Kidney (tissue), 14 donors: Measurements from ENCODE around the gene ADGRV1. TPM values are rescaled to one million over a fixed set of nuclear protein-coding genes. Genes with fewer than 3 reads are reported as not detected.

ENCODE experiments used
- DNase-seq, 5 donors: peaks; one replicate each; pipeline ENCODE4 v3.0.0-alpha.2; 2013 to 2020
- FAIRE-seq: peaks from 2 replicates; lab custom pipeline; 2012; peaks lifted over from hg19 to GRCh38; lab: Jason Lieb, UNC
- H3K27ac ChIP-seq, 2 donors: one replicate each; pipeline ENCODE4 v1.7.0; 2013; ENCODE audit warnings: low read depth in 2 of 2, low read length in 2 of 2, inconsistent platforms in 1 of 2
- H3K27me3 ChIP-seq: one replicate; pipeline ENCODE4 v1.7.1; 2013; ENCODE audit warnings: low read length, inconsistent platforms; ENCODE audit not compliant: control insufficient read depth, insufficient read depth
- H3K36me3 ChIP-seq, 3 donors: one replicate each; pipeline versions ENCODE4 v1.7.0 to v1.7.1; 2013; ENCODE audit warnings: low read length in 3 of 3, control low read depth in 1 of 3, inconsistent platforms in 1 of 3; ENCODE audit not compliant: insufficient read depth in 3 of 3, control insufficient read depth in 2 of 3
- H3K4me1 ChIP-seq, 3 donors: one replicate each; pipeline versions ENCODE4 v1.7.0 to v1.7.1; 2013; ENCODE audit warnings: low read length in 3 of 3, inconsistent platforms in 1 of 3, low read depth in 1 of 3; ENCODE audit not compliant: control insufficient read depth in 2 of 3, insufficient read depth in 2 of 3
- H3K4me3 ChIP-seq, 3 donors: one replicate each; pipeline versions ENCODE4 v1.7.0 to v1.8.1; 2013; ENCODE audit warnings: low read length in 3 of 3, control low read depth in 1 of 3, inconsistent platforms in 1 of 3
- H3K9ac ChIP-seq, 3 donors: one replicate each; pipeline versions ENCODE4 v1.7.0 to v1.7.1; 2013; ENCODE audit warnings: low read length in 3 of 3, control low read depth in 1 of 3, inconsistent platforms in 1 of 3
- H3K9me3 ChIP-seq, 3 donors: one replicate each; pipeline versions ENCODE4 v1.7.0 to v1.7.1; 2013; ENCODE audit warnings: low read length in 3 of 3, control low read depth in 1 of 3, inconsistent platforms in 1 of 3; ENCODE audit not compliant: control insufficient read depth in 2 of 3, insufficient read depth in 1 of 3
- intact Hi-C: fragments of 100-400 bp; cut with DNase I; formaldehyde crosslinking; loops from one replicate; pipeline ENCODE4 v1.11.1; 2022
- polyA plus RNA-seq: library from polyadenylated mRNA; stranded (reverse); fragments of 350-450 nt; fragmentation: Illumina TruSeq; extraction: RNeasy Lipid Tissue Mini Kit (QIAGEN cat#74804); gene quantifications from one replicate; pipeline ENCODE4 v1.2.3, GENCODE V29; 2014; ENCODE audit warnings: low read depth, low replicate concordance; ENCODE audit not compliant: insufficient read depth
- total RNA-seq: library from RNA; stranded (reverse); fragmentation: NEBNext Ultra II Directional; extraction: Animal tissue kit (Norgen Biotek cat#: 25700); gene quantifications from one replicate; pipeline ENCODE4 v1.2.1, GENCODE V29; 2021
- TF ChIP-seq, protein P1 (sequence below): IDR thresholded peaks from 3 replicates; pipeline ENCODE4 v1.5.1; 2012; ENCODE audit warnings: mild to moderate bottlenecking, moderate library complexity, borderline replicate concordance; ENCODE audit not compliant: insufficient read depth; ENCODE audit errors: extremely low read depth
- donor health status: control.
- donor health status: control.
- donor health status: control.
- donor health status: control.
- donor health status: control.
- donor health status: DM: yes; HTN: yes; CAD: no.
- donor health status: Normal renal cell carcinoma (clear cell type).

Gene ADGRV1
- total and polyA plus RNA-seq, 2 donors from 2014 or later: 7.0 to 7.3 TPM

DNA sequence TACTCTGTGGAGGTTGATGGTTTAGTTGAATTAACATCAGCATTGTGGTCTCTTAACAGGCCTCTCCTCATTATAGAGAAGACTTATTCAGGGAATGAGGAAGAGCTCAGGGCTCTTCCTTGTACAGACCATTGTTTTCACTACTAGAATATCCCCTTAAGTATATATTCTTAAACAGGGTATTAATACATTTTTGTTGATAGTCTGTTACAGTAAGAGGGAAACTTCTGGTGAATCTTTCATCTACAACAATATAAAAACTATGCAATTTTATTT, 330.7 kb downstream of the ADGRV1 start:
- no peak for FAIRE-seq
- intact Hi-C loops: no loop called here

DNA sequence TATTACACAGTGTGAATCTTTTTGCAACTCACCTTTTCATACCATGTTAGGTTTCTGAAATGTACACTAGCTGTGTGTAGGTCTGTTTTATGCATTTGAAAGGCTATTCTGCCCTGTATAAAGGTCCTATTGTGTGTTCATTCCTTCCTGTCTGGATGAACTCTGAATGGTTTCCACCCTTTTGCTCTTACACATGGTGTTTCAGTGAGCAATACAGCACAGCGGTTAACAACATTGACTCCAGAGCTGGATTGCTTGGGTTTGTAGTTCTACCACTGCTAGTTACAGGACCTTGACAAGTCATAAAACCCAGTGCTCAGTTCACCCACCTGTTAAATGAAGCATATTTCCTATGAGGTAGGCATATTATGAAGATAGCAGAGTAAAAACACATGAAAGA, 331.6 kb downstream of the ADGRV1 start:
- no peak for DNase-seq
- TF ChIP-seq, protein P1, sequence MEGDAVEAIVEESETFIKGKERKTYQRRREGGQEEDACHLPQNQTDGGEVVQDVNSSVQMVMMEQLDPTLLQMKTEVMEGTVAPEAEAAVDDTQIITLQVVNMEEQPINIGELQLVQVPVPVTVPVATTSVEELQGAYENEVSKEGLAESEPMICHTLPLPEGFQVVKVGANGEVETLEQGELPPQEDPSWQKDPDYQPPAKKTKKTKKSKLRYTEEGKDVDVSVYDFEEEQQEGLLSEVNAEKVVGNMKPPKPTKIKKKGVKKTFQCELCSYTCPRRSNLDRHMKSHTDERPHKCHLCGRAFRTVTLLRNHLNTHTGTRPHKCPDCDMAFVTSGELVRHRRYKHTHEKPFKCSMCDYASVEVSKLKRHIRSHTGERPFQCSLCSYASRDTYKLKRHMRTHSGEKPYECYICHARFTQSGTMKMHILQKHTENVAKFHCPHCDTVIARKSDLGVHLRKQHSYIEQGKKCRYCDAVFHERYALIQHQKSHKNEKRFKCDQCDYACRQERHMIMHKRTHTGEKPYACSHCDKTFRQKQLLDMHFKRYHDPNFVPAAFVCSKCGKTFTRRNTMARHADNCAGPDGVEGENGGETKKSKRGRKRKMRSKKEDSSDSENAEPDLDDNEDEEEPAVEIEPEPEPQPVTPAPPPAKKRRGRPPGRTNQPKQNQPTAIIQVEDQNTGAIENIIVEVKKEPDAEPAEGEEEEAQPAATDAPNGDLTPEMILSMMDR: no peak
- no peak for FAIRE-seq
- Histone ChIP-seq H3K4me3 (no peak overlapping the region), H3K27ac (no peak overlapping the region), H3K9ac (no peak overlapping the region), H3K4me1 (peaks cover 0 to 5% (median 0%) of the 10 kb centered on the region in 3 donors), H3K9me3 (no peaks in the 10 kb centered on the region), H3K36me3 (no peaks in the 10 kb centered on the region), H3K27me3 (no peaks in the 10 kb centered on the region)
- intact Hi-C loops: no loop called here

More for the DNA sequence above, 330.7 kb downstream of the ADGRV1 start:
- no peaks in the 10 kb centered on the region for H3K36me3 ChIP-seq
- peaks cover 0 to 5% (median 0%) of the 10 kb centered on the region in 3 donors for H3K4me1 ChIP-seq
- no peak overlapping the region for H3K4me3 ChIP-seq
- DNase-seq: no peak
- no peaks in the 10 kb centered on the region for H3K9me3 ChIP-seq
- no peak overlapping the region for H3K27ac ChIP-seq
- H3K27me3 ChIP-seq: no peaks in the 10 kb centered on the region
- H3K9ac ChIP-seq: no peak overlapping the region
- TF ChIP-seq, protein P1: no peak

DNA sequence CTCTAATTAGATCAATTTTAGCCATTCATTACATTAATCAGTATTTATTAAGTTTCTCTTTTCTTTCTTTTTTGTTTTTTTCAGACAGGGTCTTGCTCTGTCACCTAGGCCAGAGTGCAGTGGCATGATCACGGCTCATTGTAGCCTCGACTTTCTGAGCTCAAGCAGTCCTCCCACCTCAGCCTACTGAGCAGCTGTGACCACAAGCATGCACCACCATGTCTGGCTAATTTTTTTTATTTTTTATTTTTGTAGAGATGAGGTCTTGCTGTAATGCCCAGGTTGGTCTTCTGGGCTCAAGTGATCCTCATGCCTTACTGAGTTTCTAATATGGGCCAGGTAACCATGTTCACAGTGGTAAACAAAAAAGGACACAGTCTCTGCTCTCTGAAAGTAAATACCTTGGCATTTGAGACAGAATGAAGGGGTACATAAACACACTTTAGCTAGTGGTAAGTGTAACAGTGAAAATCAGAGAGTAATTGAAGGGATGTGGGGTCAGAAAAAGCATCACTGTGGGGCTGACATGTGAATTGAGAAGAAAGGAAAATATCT, 336.3 kb downstream of the ADGRV1 start:
- no peaks in the 10 kb centered on the region for H3K9me3 ChIP-seq
- DNase-seq: no peak
- peaks cover 0 to 4% (median 0%) of the 10 kb centered on the region in 3 donors for H3K4me1 ChIP-seq
- H3K36me3 ChIP-seq: no peaks in the 10 kb centered on the region
- no peak overlapping the region for H3K4me3 ChIP-seq
- no peak overlapping the region for H3K27ac ChIP-seq
- no peaks in the 10 kb centered on the region for H3K27me3 ChIP-seq
- TF ChIP-seq, protein P1: no peak
- FAIRE-seq: no peak
- intact Hi-C loops: no loop called here
- H3K9ac ChIP-seq: no peak overlapping the region

DNA sequence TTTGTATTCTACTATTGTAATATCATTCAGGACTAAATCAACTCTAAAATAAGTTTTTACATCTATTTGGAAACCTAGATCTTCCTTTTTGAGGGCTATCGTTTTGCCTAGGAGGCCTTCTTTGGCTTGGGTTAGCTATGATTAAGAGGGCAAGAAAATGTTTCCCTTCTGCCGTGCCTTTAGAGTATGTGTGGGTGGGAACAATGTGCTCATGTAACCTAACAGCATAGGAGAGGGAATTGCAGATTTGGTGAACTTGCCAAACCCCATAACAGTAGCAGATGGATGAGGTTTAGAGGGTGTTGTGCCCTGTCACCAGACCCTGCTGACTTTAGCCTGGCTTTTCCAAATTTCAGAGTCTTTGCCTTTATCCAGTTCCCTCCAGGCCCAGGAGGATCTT, 339.0 kb downstream of the ADGRV1 start:
- Histone ChIP-seq H3K9me3 (no peaks in the 10 kb centered on the region), H3K27me3 (no peaks in the 10 kb centered on the region), H3K36me3 (no peaks in the 10 kb centered on the region), H3K4me3 (no peak overlapping the region), H3K9ac (no peak overlapping the region), H3K27ac (no peak overlapping the region), H3K4me1 (peaks cover 0 to 18% (median 0%) of the 10 kb centered on the region in 3 donors)
- TF ChIP-seq, protein P1: no peak
- no peak for DNase-seq
- no peak for FAIRE-seq
- intact Hi-C loops: no loop called here
